ENCODE results near the gene OMP.

DNA sequence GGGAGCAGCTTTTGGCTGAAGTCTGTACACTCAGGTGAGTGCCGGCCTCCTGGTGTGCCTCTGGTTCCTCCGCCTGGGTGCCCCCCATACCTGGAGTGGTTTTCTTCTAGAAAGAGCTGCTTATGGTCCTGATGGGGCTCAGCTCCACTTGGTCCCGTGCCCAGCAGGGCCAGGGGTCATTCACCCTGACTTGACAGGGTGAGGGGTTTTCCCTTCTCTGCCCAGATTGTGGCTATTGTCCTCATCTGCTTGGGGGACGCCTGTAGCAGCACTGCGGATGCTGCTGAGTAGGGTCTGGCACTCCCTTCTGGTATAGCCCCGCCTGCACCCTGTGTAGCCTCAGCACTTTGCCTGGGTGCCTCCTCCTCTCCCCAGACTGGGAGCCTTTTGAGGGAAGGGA is 8.2 kb downstream of the OMP start:
- TF ChIP-seq, protein P1, sequence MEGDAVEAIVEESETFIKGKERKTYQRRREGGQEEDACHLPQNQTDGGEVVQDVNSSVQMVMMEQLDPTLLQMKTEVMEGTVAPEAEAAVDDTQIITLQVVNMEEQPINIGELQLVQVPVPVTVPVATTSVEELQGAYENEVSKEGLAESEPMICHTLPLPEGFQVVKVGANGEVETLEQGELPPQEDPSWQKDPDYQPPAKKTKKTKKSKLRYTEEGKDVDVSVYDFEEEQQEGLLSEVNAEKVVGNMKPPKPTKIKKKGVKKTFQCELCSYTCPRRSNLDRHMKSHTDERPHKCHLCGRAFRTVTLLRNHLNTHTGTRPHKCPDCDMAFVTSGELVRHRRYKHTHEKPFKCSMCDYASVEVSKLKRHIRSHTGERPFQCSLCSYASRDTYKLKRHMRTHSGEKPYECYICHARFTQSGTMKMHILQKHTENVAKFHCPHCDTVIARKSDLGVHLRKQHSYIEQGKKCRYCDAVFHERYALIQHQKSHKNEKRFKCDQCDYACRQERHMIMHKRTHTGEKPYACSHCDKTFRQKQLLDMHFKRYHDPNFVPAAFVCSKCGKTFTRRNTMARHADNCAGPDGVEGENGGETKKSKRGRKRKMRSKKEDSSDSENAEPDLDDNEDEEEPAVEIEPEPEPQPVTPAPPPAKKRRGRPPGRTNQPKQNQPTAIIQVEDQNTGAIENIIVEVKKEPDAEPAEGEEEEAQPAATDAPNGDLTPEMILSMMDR (IDR thresholded peaks at IDR 0.05): no peak
- TF ChIP-seq POLR2A (IDR thresholded peaks at IDR 0.05): no peak

Data from uterus (tissue), 2 donors.